ENCODE measurements around the gene KAT2A.
"Not testable (repeated sequence)": the region's sequence is repeated elsewhere in the genome, so short reads cannot be mapped to it uniquely, and the experiment has no call there.

The KAT2A gene

GRCh38 chr17:42120770-42121769 is at the start of gene KAT2A:
KAT2A (minus strand) TSS chr17:42121367; CDS start chr17:42121304, 63 bp downstream.
- in situ Hi-C loops (cut with HindIII; ENCODE audit: low sequenced_read_pairs), result no loop called here

- in situ Hi-C loops (cut with HindIII; ENCODE audit: low sequenced_read_pairs), result no loop called here
Observed at GRCh38 chr17:42169351-42169750, 48.2 kb upstream of the KAT2A start.

- in situ Hi-C loops (cut with HindIII; ENCODE audit: low sequenced_read_pairs), result no loop called here
Observed at GRCh38 chr17:42167807-42168206, 46.6 kb upstream of the KAT2A start.

- in situ Hi-C loops (cut with HindIII; ENCODE audit: low sequenced_read_pairs), result no loop called here
Observed at GRCh38 chr17:42166196-42166763, 45.1 kb upstream of the KAT2A start.

- in situ Hi-C loops (cut with HindIII; ENCODE audit: low sequenced_read_pairs), result no loop called here
Observed at GRCh38 chr17:42165751-42166150, 44.6 kb upstream of the KAT2A start.

- in situ Hi-C loops (cut with HindIII; ENCODE audit: low sequenced_read_pairs), result no loop called here
Observed at GRCh38 chr17:42163696-42164407, 42.7 kb upstream of the KAT2A start.

- in situ Hi-C loops (cut with HindIII; ENCODE audit: low sequenced_read_pairs), result no loop called here
Observed at GRCh38 chr17:42163113-42163512, 41.9 kb upstream of the KAT2A start.

- in situ Hi-C loops (cut with HindIII; ENCODE audit: low sequenced_read_pairs), result no loop called here
Observed at GRCh38 chr17:42160531-42160910, 39.4 kb upstream of the KAT2A start.

- in situ Hi-C loops (cut with HindIII; ENCODE audit: low sequenced_read_pairs), result no loop called here
Observed at GRCh38 chr17:42159796-42160530, 38.8 kb upstream of the KAT2A start.

- in situ Hi-C loops (cut with HindIII; ENCODE audit: low sequenced_read_pairs), result no loop called here
Observed at GRCh38 chr17:42155614-42156045, 34.5 kb upstream of the KAT2A start.

GRCh38 chr17:42153919-42154742 is 33.0 kb upstream of the KAT2A start:
- in situ Hi-C loops (cut with HindIII; ENCODE audit: low sequenced_read_pairs), result no loop called here

- in situ Hi-C loops (cut with HindIII; ENCODE audit: low sequenced_read_pairs), result no loop called here
Observed at GRCh38 chr17:42146911-42147607, 25.9 kb upstream of the KAT2A start.

GRCh38 chr17:42143138-42143537 is 22.0 kb upstream of the KAT2A start:
- in situ Hi-C loops (cut with HindIII; ENCODE audit: low sequenced_read_pairs), result not testable (repeated sequence)

- in situ Hi-C loops (cut with HindIII; ENCODE audit: low sequenced_read_pairs), result no loop called here
Observed at GRCh38 chr17:42142371-42142896, 21.3 kb upstream of the KAT2A start.

- in situ Hi-C loops (cut with HindIII; ENCODE audit: low sequenced_read_pairs), result no loop called here
Observed at GRCh38 chr17:42141382-42141781, 20.2 kb upstream of the KAT2A start.

- in situ Hi-C loops (cut with HindIII; ENCODE audit: low sequenced_read_pairs), result not testable (repeated sequence)
Observed at GRCh38 chr17:42140690-42141089, 19.5 kb upstream of the KAT2A start.

GRCh38 chr17:42138749-42139492 is 17.8 kb upstream of the KAT2A start:
- in situ Hi-C loops (cut with HindIII; ENCODE audit: low sequenced_read_pairs), result no loop called here

GRCh38 chr17:42136654-42137051 is 15.5 kb upstream of the KAT2A start:
- in situ Hi-C loops (cut with HindIII; ENCODE audit: low sequenced_read_pairs), result no loop called here
